Stimulated activated CD4-positive, alpha-beta T cell treated with anti-CD3 and anti-CD28 coated beads, Interleukin-1b, Interleukin-23, amount 100 ng/mL, for 24 hours (primary cell): ENCODE data around the gene RTN3.
"Not testable (repeated sequence)": the region's sequence is repeated elsewhere in the genome, so short reads cannot be mapped to it uniquely, and the experiment has no call there.

Source experiments
- DNase-seq, 4 experiments: peaks; one replicate each; pipeline ENCODE4 v3.0.0-alpha.2; 2020; ENCODE audit warnings: low read depth in 4 of 4, low spot score in 1 of 4

RTN3 gene

GRCh38 chr11:63681321-63682065 lies at the start of gene RTN3:
RTN3 (plus strand) TSS chr11:63681500; CDS start chr11:63681637, 137 bp downstream.
- DNase-seq, result peak; percentile 94 to 98 (median 96)

- peak; percentile 33 to 47 (median 35) for DNase-seq
These were observed 45.4 kb upstream of the RTN3 start for GRCh38 chr11:63635762-63636465.

- DNase-seq, result not testable (repeated sequence)
These were observed 42.9 kb upstream of the RTN3 start for GRCh38 chr11:63638436-63638835.

- no peak for DNase-seq
These were observed 42.0 kb upstream of the RTN3 start for GRCh38 chr11:63639199-63639832.

- DNase-seq, result no peak
These were observed 39.6 kb upstream of the RTN3 start for GRCh38 chr11:63641727-63642126.

GRCh38 chr11:63643205-63643604 lies 38.1 kb upstream of the RTN3 start:
- DNase-seq, result no peak

- no peak for DNase-seq
These were observed 28.6 kb upstream of the RTN3 start for GRCh38 chr11:63652671-63653070.

GRCh38 chr11:63660972-63661371 lies 20.3 kb upstream of the RTN3 start:
- DNase-seq, result no peak

GRCh38 chr11:63663809-63664208 lies 17.5 kb upstream of the RTN3 start:
- DNase-seq, result no peak

GRCh38 chr11:63666874-63667273 lies 14.4 kb upstream of the RTN3 start:
- DNase-seq, result no peak

GRCh38 chr11:63667995-63668795 lies 13.1 kb upstream of the RTN3 start:
- DNase-seq, result no peak

GRCh38 chr11:63670096-63670432 lies 11.2 kb upstream of the RTN3 start:
- no peak for DNase-seq

- DNase-seq, result no peak
These were observed 10.6 kb upstream of the RTN3 start for GRCh38 chr11:63670433-63671321.

GRCh38 chr11:63671322-63672155 lies 9.8 kb upstream of the RTN3 start, which contains the start of gene ATL3:
ATL3 (minus strand) TSS chr11:63671376; CDS start chr11:63671335, 41 bp downstream.
- peak; percentile 90 to 93 (median 91) for DNase-seq

- DNase-seq, result no peak
These were observed 9.2 kb upstream of the RTN3 start for GRCh38 chr11:63672156-63672463.

- no peak for DNase-seq
These were observed 8.3 kb upstream of the RTN3 start for GRCh38 chr11:63672936-63673539.

GRCh38 chr11:63673579-63673978 lies 7.7 kb upstream of the RTN3 start:
- DNase-seq, result no peak

- no peak for DNase-seq
These were observed 423 bp upstream of the RTN3 start for GRCh38 chr11:63680834-63681320.
